Activated T-cell treated with anti-CD3 and anti-CD28 coated beads for 24 hours (primary cell): ENCODE measurements around the gene P2RX3.
"Not testable (repeated sequence)": the region's sequence is repeated elsewhere in the genome, so short reads cannot be mapped to it uniquely, and the experiment has no call there.

Source experiments
- DNase-seq: peaks from one replicate; pipeline ENCODE4 v3.0.0-alpha.2; 2020; ENCODE audit warnings: low read depth

The P2RX3 gene

DNA sequence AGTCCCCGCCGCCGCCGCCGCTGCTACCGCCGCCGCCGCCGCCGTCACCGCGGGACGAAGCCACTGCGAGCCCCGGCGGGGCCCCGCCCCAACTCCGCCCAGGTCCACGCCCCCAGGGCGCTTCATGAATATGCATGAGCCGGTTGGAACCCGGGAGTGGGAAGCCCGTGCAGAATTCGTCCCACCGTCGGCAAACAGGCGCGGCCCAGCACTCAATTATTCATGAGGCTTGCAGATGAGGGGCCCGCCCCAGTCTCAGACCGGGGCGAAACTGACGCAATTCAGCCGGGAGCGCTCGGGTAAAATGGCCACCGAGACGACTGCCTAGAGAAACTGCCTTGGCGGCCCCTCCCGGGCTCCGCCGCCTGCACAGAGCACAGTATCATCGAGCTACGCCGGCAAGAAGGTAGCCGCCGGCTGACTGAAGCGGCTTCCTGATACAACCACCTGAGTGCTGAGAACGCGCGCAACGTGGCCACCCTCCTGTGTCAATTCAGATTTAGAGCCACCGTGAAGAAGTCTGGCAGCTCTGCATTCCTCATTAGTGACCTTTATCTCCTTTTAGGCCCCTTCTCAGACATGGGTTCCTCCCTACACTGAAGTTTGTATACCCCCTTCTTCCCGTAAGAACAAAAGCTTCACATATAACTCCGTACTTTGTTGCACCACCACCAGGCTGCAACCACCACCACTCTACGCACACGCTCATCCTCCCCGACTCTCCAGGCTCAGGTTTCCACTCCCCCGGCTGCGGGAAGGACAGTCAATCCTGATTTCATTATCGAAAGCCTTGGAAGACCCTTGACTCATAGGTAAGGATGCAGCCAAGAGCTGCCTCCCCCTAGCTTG lies 13.0 kb upstream of the P2RX3 start, which contains the start of gene TNKS1BP1:
Gene TNKS1BP1 (minus strand): TSS at position 67 of the 849 bp plus-strand sequence. CDS start 3,067 bp downstream, outside the sequence.
- peak; percentile 89 for DNase-seq

- DNase-seq = no peak
These were observed 12.5 kb upstream of the P2RX3 start for GRCh38 chr11:57325735-57326048.

DNA sequence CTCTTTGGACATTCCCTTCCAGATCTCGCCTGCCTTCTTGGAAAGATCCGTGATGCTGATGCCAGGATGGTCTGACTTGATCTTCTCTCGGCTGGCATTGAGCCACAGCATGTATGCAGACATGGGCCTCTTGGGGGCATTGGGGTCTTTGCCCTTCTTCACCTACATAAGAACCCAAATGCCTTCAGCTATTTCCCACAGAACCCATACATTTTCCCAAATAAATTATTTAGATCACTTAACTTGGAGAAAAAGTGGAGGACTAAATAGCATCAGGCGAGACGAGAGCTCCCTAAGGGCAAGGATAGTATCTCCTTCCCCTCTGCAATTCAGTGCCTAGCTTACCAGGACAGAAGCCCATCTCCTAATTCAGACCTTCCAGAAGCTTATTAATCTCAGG lies 10.4 kb upstream of the P2RX3 start:
- no peak for DNase-seq

DNA sequence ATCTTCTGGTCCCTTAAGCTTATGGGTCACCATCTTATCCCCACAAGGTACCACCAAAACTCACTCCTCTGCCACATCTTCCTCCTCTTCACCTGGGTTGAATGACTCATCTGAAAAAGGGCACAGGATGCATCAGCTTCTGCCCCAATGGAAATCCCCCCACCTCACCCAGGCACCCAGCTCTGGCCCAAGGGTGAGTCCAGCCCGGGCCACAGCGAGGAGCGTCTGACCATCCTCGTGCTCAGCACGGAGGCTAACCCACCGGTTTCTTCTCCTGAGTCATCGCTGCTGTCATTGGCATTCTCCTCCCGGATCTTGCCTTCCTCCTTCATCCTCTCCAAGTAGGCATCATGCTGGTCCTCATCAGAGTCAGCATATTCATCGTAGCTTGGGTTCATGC lies 8.1 kb upstream of the P2RX3 start:
- DNase-seq = no peak

DNA sequence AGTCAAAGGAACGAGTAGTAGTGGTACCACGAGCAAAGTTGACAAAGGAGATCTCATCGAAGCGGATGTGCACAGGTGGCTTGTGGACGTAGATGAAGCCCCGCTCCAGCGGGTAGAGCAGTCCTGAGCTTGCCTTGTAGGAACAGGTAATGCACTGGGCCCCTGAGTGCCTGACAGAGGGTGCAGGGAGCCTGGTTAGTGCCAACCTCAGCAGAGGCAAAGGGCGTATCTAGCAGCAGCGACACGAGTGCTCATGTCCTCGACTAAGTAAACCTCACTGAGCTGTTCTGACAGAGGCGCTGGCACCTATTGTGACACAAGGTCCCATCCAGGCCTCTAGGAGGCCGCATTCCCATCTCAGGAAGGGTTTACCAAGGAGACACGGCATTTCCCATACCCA lies 6.4 kb upstream of the P2RX3 start:
- DNase-seq = no peak

GRCh38 chr11:57332694-57333440 lies 5.3 kb upstream of the P2RX3 start:
- no peak for DNase-seq

DNA sequence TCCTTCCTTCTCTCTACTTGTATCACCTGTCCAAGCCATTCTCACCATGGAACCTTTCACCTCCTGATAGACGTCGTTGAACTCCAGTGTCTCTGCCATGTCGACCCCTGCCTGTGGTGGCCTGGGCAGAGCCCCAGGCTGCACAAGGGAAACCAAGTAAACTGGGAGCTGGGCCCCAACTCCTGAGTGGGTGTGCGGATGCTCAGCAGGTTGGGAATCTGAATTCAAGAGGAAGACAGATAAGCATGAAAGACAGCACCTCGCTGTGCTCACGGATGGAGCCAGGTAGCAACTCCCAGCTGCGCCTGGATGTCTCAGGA lies 3.2 kb upstream of the P2RX3 start:
- DNase-seq = no peak

DNA sequence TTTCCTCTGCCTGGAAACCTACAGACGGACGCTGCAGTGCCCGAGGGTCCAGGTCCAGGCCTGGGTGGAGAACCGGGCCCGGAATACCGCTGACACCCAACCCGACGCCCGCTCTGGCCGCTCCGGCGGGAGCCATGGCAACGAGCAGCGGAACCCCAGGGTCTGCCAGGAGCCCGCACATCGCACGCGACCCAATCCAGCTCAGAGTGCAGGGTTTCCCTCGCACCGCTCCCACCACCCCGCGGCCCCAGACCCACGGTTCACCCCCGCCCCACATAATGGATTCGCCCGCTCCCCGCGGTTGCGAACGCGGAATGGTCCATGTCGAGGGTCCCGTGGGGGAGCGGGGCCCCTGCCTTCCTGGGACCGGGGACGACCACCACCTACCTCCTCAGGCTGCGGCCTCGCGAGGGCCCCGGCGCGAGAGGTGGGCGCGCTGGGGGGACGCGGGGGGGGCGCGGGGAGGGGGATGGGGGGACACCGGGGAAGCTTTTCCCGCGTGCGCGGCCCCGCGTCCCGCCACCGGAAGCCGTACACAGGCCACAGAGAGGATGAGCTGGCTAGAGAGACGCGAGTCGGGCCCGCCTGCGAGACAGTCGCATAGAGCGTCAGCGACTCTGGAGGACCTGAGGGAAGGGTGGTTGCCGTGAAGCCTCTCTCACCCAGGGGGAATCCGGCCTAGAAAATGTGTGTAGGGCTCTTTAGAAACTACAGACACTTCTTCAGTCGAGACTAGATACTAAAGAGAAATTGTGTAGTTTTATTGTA lies 2.6 kb upstream of the P2RX3 start, which contains the start of gene SSRP1:
Gene SSRP1 (minus strand): TSS at position 550 of the 768 bp plus-strand sequence. CDS start 771 bp downstream, outside the sequence.
- peak; percentile 84 for DNase-seq

GRCh38 chr11:57336111-57336666 lies 2.0 kb upstream of the P2RX3 start:
- no peak for DNase-seq

GRCh38 chr11:57336856-57337255 lies 1.3 kb upstream of the P2RX3 start:
- not testable (repeated sequence) for DNase-seq

DNA sequence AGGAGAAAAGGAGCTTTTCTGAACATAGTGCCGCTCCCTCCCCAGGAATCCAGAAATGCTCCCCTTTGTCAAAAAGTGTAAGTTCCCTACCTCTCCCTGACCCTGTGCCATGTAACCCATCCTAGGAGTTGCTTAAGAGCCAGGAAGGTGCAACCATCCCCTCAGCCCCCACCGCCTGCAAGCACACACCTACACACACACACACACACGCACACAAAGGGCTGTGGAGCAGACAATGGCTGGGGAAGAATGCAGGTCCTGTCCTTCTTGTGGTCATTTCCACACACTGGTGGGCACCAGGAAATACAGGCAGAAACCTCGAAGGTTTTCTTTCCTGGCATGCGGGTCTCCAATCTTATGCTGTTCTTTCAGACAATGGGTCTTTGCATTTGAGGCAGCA lies 1.2 kb downstream of the P2RX3 start:
- DNase-seq = no peak

- no peak for DNase-seq
These were observed 2.0 kb downstream of the P2RX3 start for GRCh38 chr11:57340039-57340615.

- DNase-seq = no peak
These were observed 3.2 kb downstream of the P2RX3 start for GRCh38 chr11:57341250-57341808.

GRCh38 chr11:57342702-57343101 lies 4.5 kb downstream of the P2RX3 start:
- DNase-seq = no peak

GRCh38 chr11:57343825-57344224 lies 5.7 kb downstream of the P2RX3 start:
- DNase-seq = no peak

DNA sequence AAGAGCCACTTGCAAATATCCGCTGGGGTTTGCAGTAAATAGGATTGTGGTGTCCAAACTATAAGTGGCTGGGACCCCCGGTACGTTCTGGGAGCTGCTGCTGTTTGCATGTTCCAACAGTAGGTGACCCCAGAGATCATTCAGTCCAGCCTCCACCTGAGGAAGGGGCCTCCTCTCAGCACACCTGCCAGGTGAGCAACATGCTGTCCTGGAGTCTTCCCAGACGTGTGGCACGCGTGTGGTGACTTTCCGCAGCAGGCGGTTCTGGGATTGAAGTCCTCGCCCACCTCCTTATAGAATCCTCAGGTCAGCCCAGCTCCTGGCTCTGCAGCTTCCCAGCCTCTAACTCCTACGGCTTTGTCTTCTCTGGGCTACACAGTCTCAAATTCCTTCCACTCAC lies 6.7 kb downstream of the P2RX3 start:
- no peak for DNase-seq

- peak; percentile 63 for DNase-seq
These were observed 7.5 kb downstream of the P2RX3 start for GRCh38 chr11:57345555-57346211.

DNA sequence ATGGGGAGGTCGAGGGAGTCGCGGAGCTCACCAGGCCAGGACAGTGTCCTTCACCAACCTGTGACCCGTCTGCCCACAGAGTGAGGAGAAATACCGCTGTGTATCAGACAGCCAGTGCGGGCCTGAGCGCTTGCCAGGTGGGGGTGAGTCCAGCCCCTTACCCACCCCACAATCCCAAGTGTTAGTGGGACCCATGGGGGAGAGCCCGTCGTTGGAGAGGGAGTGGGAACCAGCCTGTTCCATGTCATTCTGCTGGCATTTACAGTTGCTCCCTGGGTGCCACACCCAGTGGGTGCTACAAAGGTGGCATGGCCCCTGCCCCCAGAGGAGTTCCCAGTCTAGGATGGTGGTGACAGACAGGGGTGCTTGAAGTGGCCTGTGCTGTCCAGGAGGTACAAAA lies 9.2 kb downstream of the P2RX3 start:
- DNase-seq = no peak

DNA sequence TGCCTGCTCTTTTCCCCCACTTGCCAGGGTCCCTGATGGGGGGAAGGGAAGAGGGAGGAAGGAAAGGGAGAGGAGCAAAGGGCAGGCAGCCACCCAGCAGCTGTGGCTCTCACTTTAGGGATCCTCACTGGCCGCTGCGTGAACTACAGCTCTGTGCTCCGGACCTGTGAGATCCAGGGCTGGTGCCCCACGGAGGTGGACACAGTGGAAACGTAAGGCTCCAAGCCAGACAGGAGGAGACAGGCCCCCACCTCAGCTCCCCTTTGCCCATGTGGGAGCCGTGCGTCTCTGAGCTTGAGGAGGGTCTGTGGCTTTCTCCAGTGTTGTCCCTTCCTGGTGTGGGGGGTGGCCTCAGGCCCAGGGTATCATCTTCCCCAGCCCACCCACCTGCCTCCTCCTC lies 9.9 kb downstream of the P2RX3 start:
- no peak for DNase-seq

- no peak for DNase-seq
These were observed 10.6 kb downstream of the P2RX3 start for GRCh38 chr11:57348636-57349313.
